ENCODE data around the gene POTEG.
"Not testable (repeated sequence)": the region's sequence is repeated elsewhere in the genome, so short reads cannot be mapped to it uniquely, and the experiment has no call there.

- TF ChIP-seq POLR2A, POU2F2, POLR2AphosphoS5, TAF1, SPI1 (IDR thresholded peaks at IDR 0.05; ENCODE audit: low read depth, low read length): not testable (repeated sequence)
Measured at GRCh38 chr14:19362323-19362722, 71.8 kb downstream of the POTEG start.
